Activated CD4-positive, CD25-positive, alpha-beta regulatory T cell (primary cell): Measurements from ENCODE around the gene SLC6A12.
"Not testable (repeated sequence)": the region's sequence is repeated elsewhere in the genome, so short reads cannot be mapped to it uniquely, and the experiment has no call there.

Source experiments
- DNase-seq, 4 experiments: peaks; one replicate each; lab custom pipeline; 2025; lab: John Stamatoyannopoulos, UW

The SLC6A12 gene

DNA sequence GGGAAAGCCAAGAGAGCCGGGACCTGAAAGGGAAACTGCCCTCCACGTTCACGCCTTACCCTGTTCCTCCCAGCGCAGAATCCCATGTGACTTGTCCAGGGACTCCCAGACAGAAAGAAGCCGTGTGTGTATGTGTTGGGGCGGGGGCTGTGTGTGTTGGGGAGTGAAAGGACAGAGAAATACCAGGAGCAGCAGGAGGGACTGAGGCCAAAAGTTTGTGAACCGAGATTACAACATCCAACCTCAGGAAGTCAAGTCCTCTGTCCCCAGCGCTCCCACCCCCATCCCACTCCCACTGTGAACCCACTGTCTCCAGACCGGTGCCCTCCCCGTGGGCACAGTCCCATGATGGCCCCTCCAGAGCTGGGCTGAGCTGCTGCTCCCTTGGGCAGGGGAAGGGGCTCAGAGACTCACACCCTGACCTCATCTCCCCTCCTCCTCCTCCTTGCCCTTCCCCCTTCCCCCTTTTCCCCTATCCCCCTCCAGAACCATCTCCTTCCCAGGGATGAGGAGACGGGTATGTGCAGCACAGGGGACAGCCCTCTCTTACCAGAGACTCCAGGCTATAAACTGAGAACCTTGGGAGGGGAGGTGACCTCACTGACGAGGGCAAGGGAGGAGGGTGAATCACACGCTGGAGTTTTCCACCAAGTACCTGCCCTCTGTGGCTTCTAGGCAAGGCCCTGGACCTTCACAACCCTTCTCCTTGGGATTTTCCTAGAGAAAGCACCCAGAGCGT is at the start of gene SLC6A12:
Gene SLC6A12, minus strand, starts transcription at position 155 of the 739 bp plus-strand sequence. CDS start 4,171 bp downstream, outside the sequence.
- no peak for DNase-seq

DNA sequence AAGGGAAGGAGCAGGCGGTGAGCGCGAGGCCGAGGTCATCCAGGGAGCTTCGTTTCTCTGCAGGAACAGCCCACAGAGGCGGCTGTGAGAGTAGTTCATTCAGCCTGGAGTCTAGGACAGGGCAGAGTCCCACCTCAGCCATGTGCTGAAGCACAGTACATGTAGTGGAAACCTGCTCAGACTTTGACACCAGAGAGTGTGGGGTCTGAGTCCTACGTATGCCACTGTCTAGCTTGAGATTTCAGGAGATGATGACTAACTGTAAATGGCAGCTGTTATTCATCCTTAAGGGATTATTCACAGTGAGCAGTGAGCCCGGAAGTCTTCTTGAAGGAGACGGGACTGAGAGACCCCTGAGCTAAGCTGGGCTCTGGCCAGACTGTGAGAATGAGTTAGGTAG is 49.6 kb upstream of the SLC6A12 start:
- no peak for DNase-seq

DNA sequence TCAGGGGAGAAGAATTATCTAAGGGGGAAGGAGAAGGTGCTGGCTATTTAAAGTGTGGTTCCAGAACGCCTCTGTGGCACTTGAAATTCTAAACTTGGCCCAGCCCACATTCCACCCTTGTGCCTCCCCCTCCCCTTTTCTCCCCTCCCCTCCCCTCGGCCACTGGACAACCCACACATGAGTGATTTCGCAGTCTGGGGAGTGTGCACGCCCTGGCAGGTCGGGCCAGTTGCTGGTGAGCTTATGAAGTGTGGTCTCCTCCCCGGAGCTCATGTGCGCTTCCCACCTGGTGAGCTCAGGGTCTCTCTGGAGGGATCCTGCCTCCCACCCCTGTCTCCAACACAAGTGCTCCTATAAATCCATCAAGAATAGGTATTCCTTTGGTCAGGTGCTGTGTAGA is 48.9 kb upstream of the SLC6A12 start, which contains the start of gene SLC6A13:
Gene SLC6A13, minus strand, starts transcription at position 20 of the 400 bp plus-strand sequence. CDS start 2,784 bp downstream, outside the sequence.
- DNase-seq: no peak

DNA sequence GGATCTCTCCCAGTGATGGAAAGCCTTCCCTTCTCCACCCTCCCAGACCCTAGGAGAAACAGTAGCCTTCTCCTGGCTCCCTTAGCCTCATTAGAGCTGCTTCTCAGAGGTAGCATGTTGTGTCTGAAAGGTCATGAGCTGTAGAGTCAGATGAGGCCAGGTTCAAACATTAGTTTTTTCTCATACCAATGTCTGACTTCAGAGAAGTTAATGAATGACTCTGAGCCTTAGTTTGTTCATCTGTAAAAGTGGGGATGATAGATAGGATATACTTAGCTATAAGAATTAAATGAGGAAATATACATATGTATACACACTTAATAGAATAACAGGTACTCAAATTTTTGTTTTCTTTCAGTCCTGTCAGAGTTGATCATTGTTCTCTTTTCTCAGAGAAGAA is 48.2 kb upstream of the SLC6A12 start:
- DNase-seq: no peak

DNA sequence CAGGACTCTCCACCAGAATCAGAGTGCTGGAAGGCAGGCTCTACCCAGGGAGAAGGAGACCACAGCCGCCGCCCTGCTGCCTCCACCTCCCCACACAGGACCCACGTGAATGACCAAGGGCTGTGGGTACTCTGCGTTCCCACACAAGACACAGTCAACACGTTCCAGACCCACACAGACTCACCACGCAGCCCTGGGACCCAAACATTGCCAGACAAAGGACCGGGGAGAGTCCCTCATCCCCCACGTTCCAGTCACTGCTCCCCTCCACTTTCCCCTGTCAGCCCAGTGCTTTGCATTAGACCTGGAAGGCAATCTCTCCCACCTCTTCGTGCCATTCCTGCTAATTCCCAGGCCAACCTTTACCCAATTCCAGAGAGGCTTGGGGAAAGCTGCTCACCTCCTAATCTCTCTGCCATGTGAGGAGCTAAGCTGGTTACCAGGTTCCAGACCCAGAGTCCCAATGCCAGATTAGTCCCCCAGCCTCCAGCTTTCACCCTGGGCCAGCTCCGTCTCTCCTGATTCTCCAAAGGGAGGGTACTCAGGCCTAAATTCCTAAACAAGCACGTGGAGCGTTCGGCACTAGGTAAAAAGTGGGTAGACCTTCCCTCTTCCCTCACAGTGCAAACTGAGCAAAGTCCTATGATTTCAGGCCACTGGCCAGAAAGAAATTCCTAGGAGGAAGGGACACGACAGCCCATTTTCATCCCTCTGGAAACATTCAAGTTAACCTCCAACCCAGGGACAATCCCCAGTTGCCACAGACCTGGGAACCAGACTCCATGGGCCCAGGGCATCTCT is 43.8 kb upstream of the SLC6A12 start:
- DNase-seq: no peak

DNA sequence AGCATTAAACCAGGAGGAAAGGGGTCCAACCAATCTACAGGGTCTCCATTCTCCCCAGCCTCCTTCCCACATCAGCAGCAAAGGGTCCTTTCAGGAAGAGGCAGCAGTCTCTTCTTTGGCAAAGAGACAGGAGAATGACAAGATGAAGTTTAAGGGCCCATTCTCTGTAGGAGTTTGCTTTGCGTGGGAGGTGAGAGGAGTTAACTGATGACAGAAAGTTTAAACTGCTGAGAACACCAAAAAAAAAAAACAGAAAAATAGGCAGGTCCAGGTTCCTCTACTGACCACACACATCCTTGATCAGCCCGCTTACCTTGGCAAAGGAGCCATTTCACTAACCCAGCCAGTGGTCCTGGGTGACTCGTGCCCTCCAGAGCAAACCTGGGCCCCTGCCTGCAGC is 43.0 kb upstream of the SLC6A12 start:
- DNase-seq: no peak

DNA sequence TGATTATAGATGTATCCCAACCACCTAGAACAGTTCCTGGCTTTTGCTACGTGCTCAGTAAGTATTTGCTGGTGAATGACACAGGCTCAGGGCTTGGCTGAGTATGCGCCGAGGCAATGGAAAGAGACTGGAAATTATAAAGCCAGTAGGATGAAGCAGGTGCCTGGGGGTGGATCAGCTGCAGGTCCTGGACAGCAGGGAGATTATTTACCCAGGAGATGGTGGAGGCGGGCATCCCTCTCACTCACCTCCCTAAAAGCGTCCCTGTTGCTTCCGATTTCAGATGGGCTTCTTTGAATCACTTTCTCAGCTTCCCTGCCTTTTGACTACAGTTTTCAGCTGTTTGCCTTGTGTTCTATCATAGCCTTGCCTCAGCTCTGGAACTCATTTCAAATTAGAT is 42.3 kb upstream of the SLC6A12 start:
- no peak for DNase-seq

DNA sequence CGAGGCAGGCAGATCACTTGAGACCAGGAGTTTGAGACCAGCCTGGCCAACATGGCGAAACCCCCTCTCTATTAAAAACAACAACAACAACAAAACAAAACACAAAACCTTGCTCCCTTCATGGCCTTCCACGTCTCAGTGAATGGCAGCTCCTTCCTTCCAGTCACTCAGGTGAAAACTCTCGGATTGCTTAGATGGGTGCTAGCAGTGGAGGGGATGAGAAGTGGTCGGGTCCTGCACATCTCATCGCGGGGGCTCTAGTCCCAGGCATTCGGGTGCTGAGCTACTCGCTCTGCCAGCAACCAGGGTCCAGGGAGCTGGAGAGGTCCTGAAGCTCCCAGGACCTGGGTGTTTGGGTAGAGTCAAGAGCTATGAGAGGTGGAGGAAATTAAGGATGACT is 41.0 kb upstream of the SLC6A12 start:
- no peak for DNase-seq

DNA sequence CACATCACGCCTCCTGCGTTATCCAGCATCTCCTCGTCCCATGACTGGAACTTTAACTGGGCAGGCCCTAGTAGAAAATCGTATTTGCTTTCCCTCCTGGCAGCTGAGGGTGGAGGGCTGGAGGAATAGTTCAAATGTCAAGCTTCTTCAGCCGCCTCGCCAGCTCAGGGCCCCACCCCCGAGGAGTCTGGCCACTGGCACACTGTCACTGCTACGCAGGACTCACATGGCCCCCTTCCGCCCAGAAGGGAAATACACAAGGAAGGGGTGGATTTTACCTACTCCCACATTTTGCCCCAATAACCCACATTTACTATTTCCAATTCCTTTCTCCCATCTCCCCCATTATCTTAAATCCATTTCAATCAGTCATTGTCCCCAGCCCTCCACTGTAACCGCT is 40.1 kb upstream of the SLC6A12 start:
- DNase-seq: no peak

DNA sequence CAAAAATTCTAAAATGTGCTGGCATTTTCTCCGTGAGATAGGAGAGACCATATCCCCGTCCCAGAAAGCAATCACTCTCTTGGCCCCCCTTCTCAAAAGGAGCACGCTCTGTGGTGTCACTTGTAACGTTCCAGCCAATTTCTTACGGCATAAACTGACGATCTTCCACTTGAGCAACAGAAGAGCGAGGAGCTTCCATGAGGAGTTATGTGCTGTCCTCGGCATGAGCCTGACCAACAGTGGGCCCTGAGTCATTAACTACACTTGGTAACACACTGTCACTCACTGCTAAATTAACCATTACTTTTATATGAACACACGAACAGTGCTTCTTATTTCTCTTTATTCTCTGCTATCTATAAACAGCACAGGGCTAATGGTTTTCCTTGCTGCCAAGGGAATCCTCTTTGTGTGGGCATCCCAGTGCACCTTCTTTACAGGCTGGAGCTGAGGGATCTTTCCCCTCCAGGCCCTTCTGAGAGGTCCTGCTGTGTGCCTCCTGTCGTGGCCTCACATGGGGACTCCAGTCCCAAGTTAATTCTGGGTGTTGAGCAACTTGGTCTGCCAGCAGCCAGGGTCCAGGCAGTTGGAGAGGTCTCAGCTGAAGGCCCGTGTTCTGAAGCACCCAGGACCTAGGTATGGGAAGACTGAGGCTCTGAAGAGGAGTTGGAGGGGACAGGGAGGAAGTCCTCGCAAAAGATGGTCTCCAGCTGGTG is 39.3 kb upstream of the SLC6A12 start:
- DNase-seq: no peak

DNA sequence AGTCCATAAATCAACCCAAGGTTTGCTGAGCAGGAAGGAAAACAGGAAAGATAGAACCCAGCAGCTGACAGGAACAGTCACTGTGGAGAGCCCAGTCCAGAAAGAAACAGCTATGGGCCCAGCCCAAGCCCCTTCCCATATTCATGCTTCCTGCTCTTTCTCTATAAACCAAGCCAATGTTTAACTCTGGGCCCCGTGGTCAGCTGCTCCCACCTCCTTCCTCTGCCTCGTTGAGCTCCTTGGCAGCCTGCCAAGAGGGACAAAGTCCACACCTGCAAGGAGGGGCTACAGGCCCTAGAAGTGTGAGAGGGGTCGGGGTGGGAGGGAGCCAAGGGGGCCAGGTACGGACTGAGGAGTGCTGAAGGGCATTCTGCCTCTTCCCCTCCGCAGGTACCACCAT is 38.7 kb upstream of the SLC6A12 start:
- DNase-seq: no peak

DNA sequence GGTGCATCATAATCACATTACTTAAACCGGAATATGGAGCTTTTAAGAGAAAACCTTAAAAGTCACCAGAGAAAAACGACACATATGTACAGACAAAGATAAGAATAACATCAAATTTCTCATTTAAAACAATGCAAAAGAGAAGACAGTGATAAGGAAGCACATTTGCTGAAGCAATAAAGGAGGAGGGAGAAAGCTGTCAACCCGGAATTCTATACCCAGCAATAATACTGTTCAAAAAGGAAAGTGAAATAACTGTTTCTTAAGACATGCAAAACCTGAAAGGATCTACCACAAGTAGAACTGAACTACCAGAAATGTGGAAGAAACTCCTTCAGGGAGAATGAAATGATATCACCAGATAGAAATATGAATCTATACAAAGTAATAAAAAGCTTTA is 33.3 kb upstream of the SLC6A12 start:
- no peak for DNase-seq

DNA sequence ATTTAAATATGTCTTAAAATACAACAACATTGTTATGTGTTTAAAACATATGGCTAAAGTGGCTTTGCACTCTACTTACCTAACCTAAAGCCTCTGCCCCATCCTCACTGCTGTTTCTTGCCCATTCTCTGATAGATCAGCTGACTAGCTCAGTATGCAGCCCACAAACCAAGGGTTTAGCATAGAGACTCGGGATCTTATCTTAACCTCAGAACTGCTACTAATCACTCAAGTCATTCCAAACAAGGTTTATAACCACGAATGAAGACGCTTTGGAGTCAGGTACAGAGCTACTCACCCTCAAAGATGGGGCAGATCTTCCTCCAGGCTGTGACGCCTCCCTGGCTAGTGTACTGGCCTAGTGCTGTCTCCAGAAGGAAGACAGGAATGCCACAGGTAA is 29.4 kb upstream of the SLC6A12 start:
- DNase-seq: no peak

DNA sequence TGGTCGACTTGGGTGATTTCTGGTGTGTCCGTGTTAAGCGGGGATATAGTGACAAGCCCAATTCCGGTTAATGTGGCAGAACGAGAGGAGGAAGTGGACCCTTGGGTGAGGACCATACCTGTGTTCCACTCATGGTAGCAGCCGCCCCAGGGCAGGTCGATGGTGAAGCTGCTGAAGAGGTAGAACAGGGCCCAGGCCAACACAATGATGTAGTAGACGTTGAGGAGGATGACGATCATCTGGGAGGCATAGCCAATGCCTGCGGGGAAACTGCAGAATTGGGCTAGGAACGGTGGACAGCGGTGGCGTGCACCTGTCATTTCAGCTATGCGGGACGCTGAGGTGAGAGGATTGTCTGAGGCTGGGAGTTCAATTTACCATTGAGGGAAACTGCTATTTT is 28.5 kb upstream of the SLC6A12 start:
- DNase-seq: no peak

DNA sequence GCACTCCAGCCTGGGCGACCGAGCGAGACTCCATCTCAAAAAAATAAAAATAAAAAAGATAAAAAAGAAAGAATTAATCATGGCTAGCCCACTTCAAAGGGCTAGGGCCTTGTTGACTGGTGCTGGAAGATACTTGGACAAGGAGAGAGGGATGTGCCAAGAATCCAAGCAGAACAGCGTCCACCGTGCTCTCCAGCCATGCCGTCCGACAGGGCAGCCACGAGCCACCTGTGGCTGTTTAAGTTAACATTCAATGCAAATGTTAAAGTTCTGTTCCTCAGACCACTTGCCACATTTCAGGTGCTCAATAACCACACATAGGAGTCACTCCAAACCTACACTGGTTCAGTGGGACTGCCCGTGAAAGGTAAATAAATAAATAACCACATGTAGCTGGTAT is 27.3 kb upstream of the SLC6A12 start:
- no peak for DNase-seq

DNA sequence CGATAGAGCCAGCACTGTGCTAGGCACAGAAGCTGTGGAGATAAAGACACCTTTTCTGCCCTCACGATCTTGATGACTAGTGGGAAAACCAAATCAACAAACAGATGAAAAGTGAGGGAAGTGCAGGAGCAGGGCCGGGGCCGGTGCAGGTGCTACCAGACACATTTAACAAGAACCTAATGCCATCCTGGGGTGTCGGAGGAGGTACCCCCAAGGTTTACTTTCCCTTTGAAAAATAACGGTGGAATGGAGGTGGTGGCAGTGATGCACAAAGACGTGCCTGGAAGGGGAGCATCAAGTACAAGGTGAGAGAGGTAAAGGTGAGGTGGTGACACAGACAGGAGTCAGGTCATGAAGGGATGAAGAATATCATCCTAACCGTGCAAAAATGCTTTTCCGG is 26.6 kb upstream of the SLC6A12 start:
- no peak for DNase-seq

DNA sequence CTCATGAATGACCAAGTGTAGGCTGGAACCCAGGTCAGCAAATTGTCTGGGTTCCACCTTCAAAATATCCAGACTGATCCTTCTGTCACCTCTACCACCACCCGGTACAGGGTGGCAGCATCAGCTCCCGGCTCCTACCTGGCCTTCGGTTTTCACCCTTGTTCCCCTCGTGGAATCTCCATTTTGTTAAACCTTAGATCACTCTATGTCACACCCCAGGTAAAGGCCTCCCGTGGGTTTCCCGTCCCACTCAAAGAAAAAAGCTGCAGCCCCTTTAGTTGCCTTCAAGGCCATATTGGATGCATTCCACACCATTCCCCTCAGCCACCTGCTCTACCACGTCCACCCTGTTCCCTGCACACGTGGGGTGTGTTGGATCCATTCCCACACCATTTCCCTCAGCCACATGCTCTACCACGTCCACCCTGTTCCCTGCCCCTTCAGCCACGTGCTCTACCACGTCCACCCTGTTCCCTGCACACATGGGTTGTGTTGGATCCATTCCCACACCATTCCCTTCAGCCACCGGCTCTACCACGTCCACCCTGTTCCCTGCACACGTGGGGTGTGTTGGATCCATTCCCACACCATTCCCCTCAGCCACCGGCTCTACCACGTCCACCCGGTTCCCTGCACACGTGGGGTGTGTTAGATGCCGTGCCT is 24.9 kb upstream of the SLC6A12 start:
- no peak for DNase-seq

DNA sequence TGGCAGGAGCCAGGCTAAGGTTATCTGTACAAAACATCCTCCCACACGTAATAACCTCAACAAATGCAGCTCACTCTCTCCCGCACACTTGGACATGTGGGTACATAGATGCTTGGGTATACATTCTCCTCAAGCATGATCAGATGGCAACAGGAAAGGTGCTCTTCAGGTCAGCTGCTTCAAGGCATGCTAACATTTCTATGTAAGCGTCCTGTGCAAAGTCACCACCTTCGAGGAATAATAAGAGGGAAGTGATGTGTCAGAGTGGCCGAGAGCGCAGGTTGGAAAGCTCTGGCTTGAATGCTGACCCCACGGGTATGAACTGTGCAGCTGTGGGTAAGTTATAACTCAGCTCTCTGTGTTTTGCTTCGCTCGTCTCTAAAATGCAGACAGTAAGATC is 24.2 kb upstream of the SLC6A12 start:
- no peak for DNase-seq

DNA sequence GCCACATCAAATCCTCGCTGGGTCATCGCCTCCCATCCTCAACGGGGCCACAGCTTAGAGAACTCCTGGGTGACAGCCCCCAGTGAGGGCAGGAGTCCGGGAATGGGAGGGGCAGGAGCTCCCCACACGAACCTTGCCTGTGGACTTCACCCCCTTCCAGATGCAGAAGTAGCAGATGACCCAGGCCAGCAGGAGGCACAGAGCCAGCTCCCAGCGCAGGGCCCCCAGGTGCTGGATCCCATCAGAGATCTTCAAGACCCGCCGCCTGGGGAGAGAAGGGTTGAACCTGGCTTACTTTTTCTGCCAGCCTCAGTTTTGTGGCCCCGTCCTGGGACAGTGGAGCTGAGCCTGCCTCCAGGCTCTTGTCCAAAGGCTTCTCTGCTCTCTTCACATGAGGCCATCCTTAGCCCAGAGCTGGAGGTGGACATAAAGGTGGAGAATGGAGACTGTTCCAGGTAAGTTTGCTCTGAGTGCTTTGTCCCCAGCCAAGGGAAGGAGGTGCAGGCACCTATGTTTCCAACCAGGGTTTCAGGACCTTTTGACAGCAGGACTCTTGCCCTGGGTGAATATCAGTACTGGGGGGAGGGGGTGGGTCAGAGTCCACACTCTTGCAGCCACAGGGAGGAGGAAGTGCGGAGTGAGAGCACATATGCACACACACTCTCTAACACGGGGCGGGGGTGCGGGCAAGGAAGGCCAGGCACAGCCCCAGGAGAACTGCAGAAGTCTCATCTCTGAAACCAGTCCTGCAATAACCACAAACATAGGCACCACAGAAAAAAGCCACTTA is 23.3 kb upstream of the SLC6A12 start:
- no peak for DNase-seq

DNA sequence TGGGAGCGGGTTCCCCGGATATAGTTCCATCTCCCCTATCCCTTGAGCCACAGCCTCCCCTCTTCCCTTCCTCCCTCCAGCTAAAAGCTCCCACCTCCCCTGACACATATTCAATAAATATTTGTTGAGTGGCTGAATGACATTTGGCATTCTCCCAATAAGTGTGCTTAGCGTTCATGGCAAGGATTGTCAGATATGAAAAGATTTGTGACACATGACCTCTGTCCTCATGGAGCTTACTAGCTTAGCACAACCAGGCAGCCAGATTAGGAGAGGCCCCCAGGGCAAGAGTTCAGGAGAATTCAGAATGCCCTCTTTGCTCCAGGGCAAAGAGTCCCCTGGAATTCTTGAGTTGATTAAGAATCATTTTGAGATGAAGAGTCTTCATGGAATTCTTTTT is 22.5 kb upstream of the SLC6A12 start:
- DNase-seq: no peak

DNA sequence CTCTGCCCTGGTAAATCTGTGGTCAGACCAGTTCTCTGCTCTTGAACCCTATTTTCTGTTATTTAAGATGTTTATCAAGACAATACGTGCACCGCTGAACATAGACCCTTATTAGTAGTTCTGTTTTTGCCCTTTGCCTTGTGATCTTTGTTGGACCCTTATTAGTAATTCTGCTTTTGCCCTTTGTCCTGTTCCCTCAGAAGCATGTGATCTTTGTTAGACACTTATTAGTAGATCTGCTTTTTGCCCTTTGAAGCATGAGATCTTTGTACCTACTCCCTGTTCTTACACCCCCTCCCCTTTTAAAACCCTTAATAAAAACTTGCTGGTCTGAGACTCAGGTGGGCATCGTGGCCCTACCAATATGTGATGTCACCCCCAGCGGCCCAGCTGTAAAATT is 22.0 kb upstream of the SLC6A12 start:
- not testable (repeated sequence) for DNase-seq
